GM21786 (cell line): Measurements from ENCODE around the gene SGMS2.

Experiments used
- ATAC-seq: cut with Tn5 transposase; IDR thresholded peaks from one replicate; pipeline ENCODE4 v1.9.1; 2021; ENCODE audit not compliant: unreplicated experiment

SGMS2 gene

DNA sequence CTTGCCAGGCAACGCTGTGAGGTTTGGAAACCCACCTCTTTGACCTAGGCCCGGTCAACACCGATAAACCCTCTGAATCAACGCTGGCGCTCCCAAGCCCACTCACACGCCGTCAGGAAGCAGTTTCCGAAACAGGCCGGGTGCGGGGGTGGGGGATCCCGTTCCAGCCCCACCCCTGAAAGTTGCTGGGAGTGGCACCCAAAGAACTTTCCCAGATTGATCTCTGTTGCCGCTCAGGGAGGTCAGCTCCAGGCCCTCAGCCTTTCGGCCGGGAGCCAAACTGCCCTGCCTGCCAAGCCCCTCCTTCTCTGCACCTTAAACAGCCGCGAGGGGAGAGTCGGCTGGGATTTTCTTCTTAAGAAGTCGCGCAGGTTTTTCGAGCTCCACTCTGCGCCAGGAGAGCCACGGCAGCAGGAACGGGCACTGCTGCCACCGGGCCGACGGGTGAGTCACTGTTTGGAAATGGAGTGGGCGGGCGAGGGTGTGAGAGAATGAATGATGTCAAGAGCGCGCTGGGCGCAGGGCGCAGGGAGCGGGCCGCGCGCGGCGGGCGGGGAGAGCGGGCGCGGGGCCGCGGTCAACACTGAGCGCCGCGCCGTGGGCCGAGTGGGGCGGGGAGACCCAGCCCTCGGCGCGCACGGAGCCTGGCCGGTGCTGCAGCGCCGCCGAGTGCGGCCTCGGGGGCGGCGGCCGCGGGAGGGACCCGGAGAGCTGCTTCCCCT lies at the start of gene SGMS2:
TSS of gene SGMS2 (plus strand) at position 583 of the 722 bp plus-strand sequence. CDS start 70,622 bp downstream, outside the sequence.
- ATAC-seq = peak; percentile 63

DNA sequence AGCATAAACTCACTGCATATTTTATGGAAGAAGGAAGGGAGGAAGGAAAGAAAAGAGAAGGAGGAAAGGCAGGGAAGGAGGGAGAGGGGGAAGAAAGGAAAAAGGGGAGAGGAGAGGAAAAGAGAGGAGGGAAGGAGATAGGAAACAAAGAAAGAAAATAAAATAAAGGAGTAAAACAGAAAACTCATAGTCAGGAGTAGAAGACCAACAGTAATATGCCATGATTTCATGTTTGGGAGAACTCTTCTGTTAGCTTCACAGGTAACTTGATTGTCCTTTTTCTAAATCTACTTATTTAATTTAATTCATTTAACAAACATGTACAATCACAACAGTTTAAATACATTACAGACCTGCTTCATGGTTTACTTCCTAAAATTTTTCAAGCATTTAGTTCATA lies 46.8 kb upstream of the SGMS2 start:
- ATAC-seq = no peak

DNA sequence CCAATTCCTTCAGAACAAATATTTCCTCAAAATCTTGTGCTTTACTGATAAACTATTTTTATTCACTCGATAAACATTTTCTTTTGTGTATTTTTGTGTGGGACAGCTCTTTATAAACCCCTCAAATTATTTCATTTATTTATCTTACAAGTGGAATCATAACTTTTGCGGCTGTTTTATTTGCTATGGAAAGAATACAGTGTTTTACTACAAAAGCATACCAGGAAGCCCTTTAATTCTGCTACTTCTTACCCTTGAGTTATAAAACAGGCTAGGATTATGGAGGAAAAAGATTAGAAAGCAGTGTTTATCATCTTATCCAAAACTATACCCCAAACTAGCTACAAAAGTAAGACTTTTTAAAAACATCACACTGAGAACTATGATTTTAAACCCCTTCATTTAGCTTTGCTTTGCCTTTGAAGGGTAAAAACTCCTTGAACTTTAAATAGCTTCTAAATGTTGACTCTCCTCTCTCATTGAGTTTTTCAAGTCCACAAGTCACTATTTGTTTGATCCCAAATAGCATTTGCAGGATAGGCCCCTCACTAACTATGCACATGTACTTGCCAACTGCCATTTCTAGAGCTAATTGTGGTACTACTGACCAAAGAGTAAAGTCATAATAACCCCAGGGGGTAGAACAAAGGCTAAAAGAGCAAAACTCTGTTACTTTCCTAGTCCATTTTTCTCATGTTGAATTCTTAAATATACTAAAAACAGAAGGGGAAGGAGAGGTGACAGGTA lies 45.8 kb upstream of the SGMS2 start:
- no peak for ATAC-seq

DNA sequence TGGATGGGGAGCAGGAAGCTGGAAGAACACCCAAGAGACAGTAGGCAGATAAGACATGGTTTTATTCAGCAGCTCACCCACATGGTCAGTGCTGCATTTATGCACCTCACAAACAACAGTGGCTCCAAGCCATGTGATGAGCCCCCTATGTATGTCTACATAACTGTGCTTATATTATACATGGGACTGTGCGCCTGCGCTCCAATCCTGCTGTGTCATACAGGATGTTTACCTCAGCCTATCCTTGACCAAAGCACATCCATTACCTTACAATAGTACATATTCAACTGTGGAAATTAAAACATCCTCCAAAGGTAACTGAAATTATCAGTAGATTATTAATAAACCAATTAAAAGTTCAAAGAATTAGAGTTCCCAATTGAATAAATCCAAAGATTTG lies 44.1 kb upstream of the SGMS2 start:
- ATAC-seq = no peak

- no peak for ATAC-seq
These were observed 32.8 kb upstream of the SGMS2 start for GRCh38 chr4:107791902-107792301.

DNA sequence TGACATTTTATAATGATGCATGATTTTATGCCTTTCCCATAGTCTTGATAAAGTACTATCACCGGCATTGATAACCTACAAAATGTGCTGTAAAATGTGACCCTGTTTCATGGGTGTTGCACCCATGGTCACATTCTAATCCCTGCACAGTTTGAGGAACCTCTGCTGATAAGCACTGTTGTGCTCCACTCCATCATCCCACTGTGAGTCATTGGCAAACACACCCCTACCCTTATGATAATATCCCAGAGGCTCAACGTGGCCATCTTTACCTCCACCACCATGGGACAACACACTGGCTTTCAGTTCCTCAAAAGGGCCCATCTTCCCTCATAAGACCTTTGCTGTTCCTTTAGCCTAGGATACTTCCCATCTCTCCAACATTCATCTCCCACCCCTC lies 32.0 kb upstream of the SGMS2 start:
- no peak for ATAC-seq

DNA sequence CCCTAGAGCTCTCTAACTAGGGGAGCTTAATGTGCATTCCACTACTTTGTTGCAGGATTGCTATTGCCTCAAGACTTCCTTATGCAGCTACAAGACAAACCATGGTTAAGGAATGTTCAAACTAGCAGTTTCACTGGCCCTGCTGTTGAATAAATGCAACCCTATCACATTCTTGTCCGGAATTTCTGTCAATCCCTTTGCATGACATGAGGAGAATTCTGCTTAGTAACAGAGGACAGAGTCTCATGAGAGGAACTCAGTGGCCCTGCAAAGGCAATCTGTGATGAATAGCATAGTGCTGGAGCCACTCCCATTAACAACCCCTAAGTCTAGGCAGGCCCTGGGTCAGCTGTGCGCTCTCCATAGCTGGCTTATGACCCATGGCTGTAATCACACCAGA lies 30.7 kb upstream of the SGMS2 start:
- ATAC-seq = no peak

DNA sequence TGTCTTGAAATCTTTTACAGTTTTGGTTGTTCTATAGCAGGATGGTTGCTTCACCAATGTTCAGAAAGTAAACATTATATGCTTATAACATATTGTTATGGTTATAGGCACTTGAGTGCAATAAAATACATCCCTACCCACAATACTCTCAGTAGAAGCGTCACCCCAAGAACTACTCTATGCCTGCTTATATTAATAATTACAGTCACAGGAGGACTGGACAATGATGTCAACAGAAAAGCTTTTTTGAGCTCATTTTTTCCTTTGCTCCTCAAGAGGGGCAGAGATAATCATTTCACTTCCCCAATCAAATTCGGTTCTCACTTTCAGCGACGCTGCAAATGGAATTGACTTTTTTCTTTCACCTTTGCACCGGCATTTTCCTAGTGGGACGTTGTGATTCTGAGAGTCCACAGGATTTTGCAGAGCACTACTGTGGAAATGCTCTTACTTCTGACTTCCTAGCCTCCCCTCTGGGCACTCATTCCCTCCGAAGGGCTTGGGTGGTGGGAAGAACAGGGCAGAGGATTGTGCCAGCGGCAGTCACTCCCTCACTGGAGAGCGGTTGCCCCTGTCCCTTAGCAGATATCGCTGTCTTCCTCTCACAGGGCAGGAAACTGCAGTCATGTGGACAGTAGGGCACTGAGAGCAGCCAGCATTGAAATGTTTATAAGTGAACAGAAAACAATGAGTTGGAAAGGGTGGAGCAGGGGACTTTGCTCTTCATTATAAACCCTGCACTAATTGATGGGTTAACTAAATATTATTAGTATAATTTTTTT lies 24.9 kb upstream of the SGMS2 start:
- no peak for ATAC-seq

GRCh38 chr4:107800706-107801105 lies 24.0 kb upstream of the SGMS2 start:
- no peak for ATAC-seq

DNA sequence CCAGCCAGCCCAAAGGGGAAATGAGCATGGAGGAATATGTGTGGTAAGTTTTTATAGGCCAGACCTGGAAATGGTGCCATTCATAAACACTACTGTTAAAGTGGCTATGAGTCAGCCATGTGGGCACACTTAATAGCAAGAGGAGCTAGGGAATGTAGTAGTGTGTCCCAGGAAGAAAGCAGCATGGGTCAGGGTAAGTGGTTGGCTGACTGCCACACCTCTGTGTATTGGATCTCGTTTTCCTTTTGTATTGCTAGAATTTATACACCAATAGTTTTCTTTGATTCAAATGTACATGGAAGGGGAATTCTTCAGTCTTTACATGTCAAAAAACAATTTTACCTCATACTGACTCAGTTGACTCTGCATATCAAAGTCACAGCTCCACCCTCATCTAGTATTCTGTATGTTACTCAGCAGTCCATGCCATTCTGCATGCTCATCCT lies 22.9 kb upstream of the SGMS2 start:
- ATAC-seq = no peak

DNA sequence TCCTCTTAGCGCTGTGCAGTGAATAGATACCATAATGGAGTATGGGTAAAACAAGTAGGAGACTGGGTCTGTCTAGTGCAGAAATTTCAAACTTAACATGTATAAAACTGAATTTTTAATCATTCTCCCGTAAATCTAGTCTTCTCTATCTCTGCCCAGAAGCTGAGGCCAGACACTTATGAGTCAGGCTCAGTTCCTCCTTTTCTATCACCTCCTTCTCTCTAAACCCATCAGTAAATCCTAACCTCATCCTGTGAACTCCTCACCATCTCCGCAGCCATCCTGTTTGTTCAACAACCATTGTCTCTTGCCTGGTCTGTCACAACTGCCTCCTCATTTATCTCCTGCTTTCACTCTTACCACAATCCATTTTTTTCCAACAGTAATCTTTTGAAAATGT lies 19.8 kb upstream of the SGMS2 start:
- no peak for ATAC-seq

GRCh38 chr4:107806196-107806595 lies 18.5 kb upstream of the SGMS2 start:
- no peak for ATAC-seq

- no peak for ATAC-seq
These were observed 16.2 kb upstream of the SGMS2 start for GRCh38 chr4:107808572-107808971.

- no peak for ATAC-seq
These were observed 15.5 kb upstream of the SGMS2 start for GRCh38 chr4:107809210-107809609.

GRCh38 chr4:107814758-107815157 lies 10.0 kb upstream of the SGMS2 start:
- no peak for ATAC-seq

DNA sequence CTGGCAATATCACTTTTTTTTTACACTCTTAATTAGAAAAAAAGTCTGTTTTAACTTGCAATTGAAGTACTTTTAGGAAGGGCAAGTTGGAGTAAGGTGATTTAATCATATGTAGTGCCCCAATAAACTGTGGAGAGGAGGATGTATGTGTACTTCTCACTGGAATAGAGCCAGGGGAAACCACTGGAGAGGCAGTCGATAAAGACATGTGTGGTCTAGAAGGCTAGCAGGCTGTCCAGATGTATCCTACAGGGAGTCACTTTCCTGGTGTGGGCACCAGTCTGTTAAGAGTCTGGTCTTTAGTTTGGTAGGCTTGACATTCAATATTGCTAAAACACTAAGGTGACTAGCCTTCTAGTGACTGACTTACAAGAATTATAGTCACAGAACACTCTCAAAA lies 9.6 kb upstream of the SGMS2 start:
- no peak for ATAC-seq

DNA sequence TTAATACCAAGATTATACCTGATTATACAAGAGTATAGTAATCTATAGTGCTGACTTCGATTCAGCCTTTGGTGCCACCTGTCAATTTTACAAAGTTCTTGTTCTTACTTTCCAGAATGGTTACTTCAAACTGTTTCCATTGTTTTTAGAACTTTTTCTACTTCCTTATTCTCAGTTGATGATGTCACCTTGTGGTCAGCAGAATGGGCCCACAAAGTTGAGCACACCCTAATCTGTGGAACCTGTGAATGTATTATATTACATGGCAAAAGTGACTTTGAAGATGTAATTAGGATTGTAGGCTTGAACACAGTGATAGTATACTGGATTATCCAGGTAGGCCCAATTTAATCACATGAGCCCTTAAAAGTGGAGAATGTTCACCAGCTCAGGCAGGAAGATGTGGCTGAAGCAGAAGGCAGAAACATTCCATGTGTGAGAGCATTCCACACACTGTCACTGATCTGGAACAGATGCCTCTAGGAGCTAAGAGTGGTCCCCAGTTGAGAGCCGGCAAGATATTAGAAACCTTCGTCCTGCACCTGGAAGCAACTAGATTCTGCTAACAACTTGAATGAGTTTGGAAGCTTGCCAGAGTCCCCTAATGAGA lies 6.3 kb upstream of the SGMS2 start:
- peak; percentile 46 for ATAC-seq

DNA sequence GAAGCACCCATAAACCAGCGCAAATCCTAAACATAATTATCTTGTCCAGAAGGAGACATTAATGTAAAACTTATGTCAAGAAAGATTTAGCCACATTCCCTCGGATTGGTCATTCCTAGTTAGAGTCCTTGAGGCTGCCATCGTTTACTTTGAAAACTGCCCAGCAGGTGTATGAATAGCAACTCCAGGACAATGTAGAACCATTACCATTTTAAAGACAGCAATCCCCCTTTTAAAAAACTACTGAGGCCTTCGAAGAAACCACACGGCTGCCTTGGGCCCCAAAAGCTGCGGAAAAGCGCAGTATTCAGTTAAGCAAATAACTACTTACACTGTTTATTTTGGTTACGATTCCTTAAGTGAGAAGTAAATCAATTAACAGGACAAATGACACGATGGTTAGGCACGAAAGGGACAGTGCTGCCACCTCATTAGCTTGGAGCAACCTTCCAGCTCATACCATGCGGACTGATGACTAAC lies 822 bp upstream of the SGMS2 start:
- no peak for ATAC-seq

DNA sequence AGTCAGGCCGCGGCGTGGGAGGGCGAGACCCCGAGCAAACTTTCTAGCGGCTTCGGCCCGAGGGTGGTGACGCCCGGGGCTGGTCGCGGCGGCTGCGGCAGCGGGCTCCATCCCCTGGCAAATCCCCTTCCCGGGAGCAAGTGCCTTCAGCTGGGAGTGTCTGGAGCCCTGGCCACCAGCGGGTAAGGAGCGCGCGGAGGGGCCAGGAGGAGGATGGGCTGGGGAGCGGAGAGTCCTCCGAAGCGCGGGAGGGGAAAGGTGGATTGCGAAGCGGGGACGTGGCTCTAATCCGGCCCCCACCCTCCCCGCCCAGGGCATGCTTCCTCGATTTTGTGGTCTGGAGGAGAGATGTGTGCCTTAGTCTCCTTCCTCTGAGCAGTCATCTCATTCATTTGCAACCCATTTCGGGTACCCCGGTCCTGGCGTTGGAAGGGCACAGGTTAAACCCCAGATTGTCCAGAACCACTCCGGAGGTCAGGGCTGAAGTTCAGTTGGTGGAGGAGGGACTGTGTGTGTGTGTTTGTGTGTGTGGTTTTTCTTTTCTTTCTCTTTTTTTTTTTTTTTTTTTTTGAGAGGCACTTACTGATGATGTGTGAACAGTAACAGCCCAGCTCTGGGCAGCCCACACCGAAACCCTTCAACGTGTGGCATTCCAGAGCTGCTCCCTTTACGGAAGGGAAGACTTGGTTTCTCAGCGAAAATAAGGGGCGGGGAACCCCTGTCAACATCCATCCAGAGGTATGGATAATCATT lies 516 bp downstream of the SGMS2 start:
- peak; percentile 42 for ATAC-seq

DNA sequence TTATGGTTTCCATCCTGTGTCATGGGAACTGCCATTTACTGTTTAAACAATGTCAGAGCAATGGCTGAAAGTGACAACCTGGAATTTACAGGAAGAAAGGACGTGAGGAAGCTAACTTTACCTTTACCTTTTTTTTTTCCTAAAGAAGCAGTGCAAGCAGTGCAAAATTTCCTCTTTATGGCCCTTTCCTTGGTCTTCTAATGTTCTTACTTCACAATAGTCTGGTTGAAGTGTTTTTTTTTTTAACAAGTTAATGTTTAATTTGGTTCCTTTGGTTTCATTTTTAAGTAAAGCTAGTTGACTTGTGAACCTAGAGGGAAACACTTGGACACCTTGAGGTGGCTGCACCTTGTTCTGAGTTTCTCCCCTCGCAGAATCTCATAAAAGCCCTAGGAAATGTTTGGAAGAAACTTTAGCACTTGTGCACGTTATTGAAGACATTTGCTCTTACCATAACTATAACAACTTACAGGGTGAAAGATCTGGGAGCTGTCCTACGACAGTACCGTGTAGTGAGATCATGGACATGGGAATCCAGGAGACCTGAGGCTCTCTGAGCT lies 1.8 kb downstream of the SGMS2 start:
- no peak for ATAC-seq
